ENCODE data around the gene SERPINB1.

- TF ChIP-seq CTCF (IDR thresholded peaks at IDR 0.05): no peak
- TF ChIP-seq EP300 (IDR thresholded peaks at IDR 0.05; ENCODE audit: borderline replicate concordance in 1 of 2, low read depth in 1 of 2, low read length in 1 of 2): no peak
- TF ChIP-seq SMC3 (IDR thresholded peaks at IDR 0.05; ENCODE audit: low read depth, low read length): no peak
- no peak for TF ChIP-seq GABPA (IDR thresholded peaks at IDR 0.05; ENCODE audit: low read depth)
- TF ChIP-seq MXI1 (IDR thresholded peaks at IDR 0.05; ENCODE audit: low read depth, low read length): no peak
- TF ChIP-seq YY1 (IDR thresholded peaks at IDR 0.05; ENCODE audit: low read depth): no peak
- no peak for TF ChIP-seq REST (IDR thresholded peaks at IDR 0.05; ENCODE audit: low read depth, low read length)
- no peak for TF ChIP-seq EZH2phosphoT487 (IDR thresholded peaks at IDR 0.05; ENCODE audit: borderline replicate concordance, low read depth)
- TF ChIP-seq TAF1 (IDR thresholded peaks at IDR 0.05; ENCODE audit: borderline replicate concordance, low read depth, low read length): no peak
- TF ChIP-seq GATA2 (CRISPR knock-in tag; IDR thresholded peaks at IDR 0.05): no peak
- no peak for TF ChIP-seq POLR2AphosphoS5 (IDR thresholded peaks at IDR 0.05; ENCODE audit: low read depth, low read length)
- TF ChIP-seq CHD2 (IDR thresholded peaks at IDR 0.05; ENCODE audit: low read length, partially characterized antibody): no peak
- TF ChIP-seq FOXJ3 (CRISPR knock-in tag; IDR thresholded peaks at IDR 0.05): no peak
- TF ChIP-seq USF2 (IDR thresholded peaks at IDR 0.05; ENCODE audit: borderline replicate concordance, low read depth, low read length): no peak
Measured at GRCh38 chr6:2873643-2874042, 32.0 kb upstream of the SERPINB1 start.
